Uterus (tissue), 4 donors: Measurements from ENCODE around the gene TNFRSF21. TPM values are rescaled to one million over a fixed set of nuclear protein-coding genes. Genes with fewer than 3 reads are reported as not detected.

ENCODE experiments used
- DNase-seq, 2 donors: peaks; one replicate each; pipeline ENCODE4 v3.0.0-alpha.2; 2019 to 2020
- H3K27ac ChIP-seq, 2 donors: fragments of 200-600 bp; sonication (generic); 1 replicate in 1 of 2; 2 replicates in 1 of 2; pipeline ENCODE4 v1.5.1; 2016 to 2018
- H3K27me3 ChIP-seq, 2 donors: fragments of 200-600 bp; sonication (generic); one replicate each; pipeline ENCODE4 v1.5.1; 2018 to 2019; ENCODE audit warnings: control low read depth in 1 of 2
- H3K36me3 ChIP-seq, 2 donors: fragments of 200-600 bp; sonication (generic); one replicate each; pipeline ENCODE4 v1.5.1; 2019; ENCODE audit warnings: control low read depth in 1 of 2
- H3K4me1 ChIP-seq, 2 donors: fragments of 200-600 bp; sonication (generic); one replicate each; pipeline ENCODE4 v1.5.1; 2018 to 2019; ENCODE audit warnings: control low read depth in 1 of 2
- H3K4me3 ChIP-seq, 2 donors: fragments of 200-600 bp; sonication (generic); 1 replicate in 1 of 2; 2 replicates in 1 of 2; pipeline ENCODE4 v1.5.1; 2018 to 2019; ENCODE audit warnings: mild to moderate bottlenecking in 1 of 2
- H3K9me3 ChIP-seq, 2 donors: fragments of 200-600 bp; sonication (generic); one replicate each; pipeline ENCODE4 v1.5.1; 2019; ENCODE audit warnings: control low read depth in 1 of 2
- POLR2A ChIP-seq, 2 donors: fragments of 450-650 bp; IDR thresholded peaks; one replicate each; pipeline ENCODE4 v1.6.1; 2016; ENCODE audit warnings: antibody characterized with exemption in 2 of 2, mild to moderate bottlenecking in 1 of 2, moderate library complexity in 1 of 2
- intact Hi-C: fragments of 100-400 bp; cut with DNase I; formaldehyde crosslinking; loops from one replicate; pipeline ENCODE4 v1.15.1; 2023; ENCODE audit warnings: low total_unique reads
- total RNA-seq, 4 donors: library from RNA; depleted of rRNA in 3 of 4; stranded (reverse); fragments of >200 nt in 3 of 4; gene quantifications; one replicate each; pipeline versions ENCODE4 v1.1.0 to v1.2.4, GENCODE V29; 2014 to 2023
- TF ChIP-seq, protein P1 (sequence below), 4 experiments: fragments of 200-600 bp in 2 of 4; fragments of 450-650 bp in 2 of 4; sonication (generic) in 2 of 4; IDR thresholded peaks; one replicate each; pipeline ENCODE4 v1.5.1; 2016 to 2019; ENCODE audit warnings: antibody characterized with exemption in 4 of 4, mild to moderate bottlenecking in 2 of 4, moderate library complexity in 1 of 4
- donor health status: DM: yes; HTN: yes; CAD: no.

Gene TNFRSF21
- total RNA-seq, 4 donors from 2014 or later: 1.0 to 33.1 (median 13.2) TPM

- Histone ChIP-seq H3K4me3 (no peak overlapping the region), H3K4me1 (peaks cover 0 to 3% of the 10 kb centered on the region in 2 donors), H3K36me3 (no peaks in the 10 kb centered on the region), H3K27me3 (no peaks in the 10 kb centered on the region), H3K9me3 (no peaks in the 10 kb centered on the region), H3K27ac (no peak overlapping the region)
- intact Hi-C loops: no loop called here
- no peak for TF ChIP-seq POLR2A (IDR thresholded peaks at IDR 0.05)
- TF ChIP-seq, protein P1, sequence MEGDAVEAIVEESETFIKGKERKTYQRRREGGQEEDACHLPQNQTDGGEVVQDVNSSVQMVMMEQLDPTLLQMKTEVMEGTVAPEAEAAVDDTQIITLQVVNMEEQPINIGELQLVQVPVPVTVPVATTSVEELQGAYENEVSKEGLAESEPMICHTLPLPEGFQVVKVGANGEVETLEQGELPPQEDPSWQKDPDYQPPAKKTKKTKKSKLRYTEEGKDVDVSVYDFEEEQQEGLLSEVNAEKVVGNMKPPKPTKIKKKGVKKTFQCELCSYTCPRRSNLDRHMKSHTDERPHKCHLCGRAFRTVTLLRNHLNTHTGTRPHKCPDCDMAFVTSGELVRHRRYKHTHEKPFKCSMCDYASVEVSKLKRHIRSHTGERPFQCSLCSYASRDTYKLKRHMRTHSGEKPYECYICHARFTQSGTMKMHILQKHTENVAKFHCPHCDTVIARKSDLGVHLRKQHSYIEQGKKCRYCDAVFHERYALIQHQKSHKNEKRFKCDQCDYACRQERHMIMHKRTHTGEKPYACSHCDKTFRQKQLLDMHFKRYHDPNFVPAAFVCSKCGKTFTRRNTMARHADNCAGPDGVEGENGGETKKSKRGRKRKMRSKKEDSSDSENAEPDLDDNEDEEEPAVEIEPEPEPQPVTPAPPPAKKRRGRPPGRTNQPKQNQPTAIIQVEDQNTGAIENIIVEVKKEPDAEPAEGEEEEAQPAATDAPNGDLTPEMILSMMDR (IDR thresholded peaks at IDR 0.05): no peak
- DNase-seq: no peak
Measured at GRCh38 chr6:47348316-47348863, 38.7 kb upstream of the TNFRSF21 start.

DNA sequence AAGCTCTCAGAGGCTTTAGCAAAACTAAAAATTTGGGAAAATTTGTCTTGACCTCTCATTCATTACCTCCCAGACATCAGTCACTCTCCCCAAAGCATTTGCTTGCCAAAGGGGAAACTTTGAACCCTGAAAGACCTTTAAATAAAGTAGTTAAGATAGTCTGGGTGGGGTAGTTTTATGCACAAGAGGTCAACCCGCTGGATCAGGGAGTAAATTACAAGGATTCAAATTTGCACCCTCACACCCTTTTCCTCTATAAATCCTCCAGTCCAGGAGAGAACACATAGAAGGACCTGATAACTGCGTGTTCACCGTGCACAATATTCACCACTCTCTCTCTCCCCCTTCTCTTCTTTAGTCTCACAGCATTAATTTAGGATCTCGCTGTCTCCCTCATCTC, 36.1 kb upstream of the TNFRSF21 start:
- Histone ChIP-seq H3K36me3 (no peaks in the 10 kb centered on the region), H3K9me3 (no peaks in the 10 kb centered on the region), H3K4me1 (peaks cover 0 to 3% of the 10 kb centered on the region in 2 donors), H3K4me3 (no peak overlapping the region), H3K27ac (no peak overlapping the region), H3K27me3 (no peaks in the 10 kb centered on the region)
- no peak for DNase-seq
- intact Hi-C loops: no loop called here
- TF ChIP-seq, protein P1 (IDR thresholded peaks at IDR 0.05): no peak
- TF ChIP-seq POLR2A (IDR thresholded peaks at IDR 0.05): no peak

DNA sequence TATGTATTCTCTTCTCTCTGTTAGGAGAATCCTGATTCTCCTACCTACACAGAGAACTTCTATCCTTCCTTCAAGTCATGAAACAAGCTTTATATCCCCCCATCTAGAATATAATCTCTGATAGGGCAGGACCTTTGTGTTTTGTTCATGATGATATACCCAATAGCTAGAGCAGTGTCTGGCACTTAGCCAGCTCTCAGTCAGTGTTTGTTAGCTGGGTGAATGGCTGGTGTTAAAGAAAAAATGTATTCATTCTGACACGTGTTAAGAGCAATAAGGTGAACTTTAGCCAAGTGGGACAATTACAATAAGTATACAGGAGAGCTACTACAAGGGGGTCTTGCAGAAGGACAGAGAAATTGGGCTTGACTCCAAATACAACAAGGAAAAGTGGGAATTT, 34.3 kb upstream of the TNFRSF21 start:
- intact Hi-C loops: no loop called here
- Histone ChIP-seq H3K27me3 (no peaks in the 10 kb centered on the region), H3K36me3 (no peaks in the 10 kb centered on the region), H3K4me1 (no peaks in the 10 kb centered on the region), H3K4me3 (no peak overlapping the region), H3K27ac (no peak overlapping the region), H3K9me3 (no peaks in the 10 kb centered on the region)
- TF ChIP-seq, protein P1 (IDR thresholded peaks at IDR 0.05): no peak
- TF ChIP-seq POLR2A (IDR thresholded peaks at IDR 0.05): no peak
- no peak for DNase-seq

GRCh38 chr6:47343600-47343999, 33.9 kb upstream of the TNFRSF21 start:
- H3K27ac ChIP-seq: no peak overlapping the region
- H3K4me3 ChIP-seq: no peak overlapping the region
- intact Hi-C loops: no loop called here
- H3K9me3 ChIP-seq: no peaks in the 10 kb centered on the region
- DNase-seq: no peak
- no peaks in the 10 kb centered on the region for H3K4me1 ChIP-seq
- H3K27me3 ChIP-seq: no peaks in the 10 kb centered on the region
- no peak for TF ChIP-seq POLR2A (IDR thresholded peaks at IDR 0.05)
- TF ChIP-seq, protein P1 (IDR thresholded peaks at IDR 0.05): no peak
- no peaks in the 10 kb centered on the region for H3K36me3 ChIP-seq

DNA sequence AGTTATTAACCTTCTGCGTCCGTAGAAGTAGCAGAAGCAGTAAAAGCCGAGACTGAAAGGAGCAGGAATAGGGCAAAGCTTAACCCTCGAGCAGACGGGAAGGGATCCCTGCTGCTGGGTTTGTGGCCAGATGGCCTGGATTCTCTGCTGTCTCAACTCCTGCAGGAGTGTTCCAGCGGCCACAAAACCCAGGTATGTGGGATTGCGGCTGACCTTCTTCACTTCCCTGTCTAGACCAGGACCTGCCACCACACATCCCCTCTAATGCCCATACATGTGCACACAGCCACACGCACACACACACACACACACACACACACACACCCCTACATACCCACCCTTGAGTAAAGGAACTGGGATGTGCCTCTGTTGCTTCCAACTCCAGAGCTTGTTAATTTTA, 33.1 kb upstream of the TNFRSF21 start:
- Histone ChIP-seq H3K27me3 (no peaks in the 10 kb centered on the region), H3K4me1 (no peaks in the 10 kb centered on the region), H3K4me3 (no peak overlapping the region), H3K9me3 (no peaks in the 10 kb centered on the region), H3K27ac (no peak overlapping the region), H3K36me3 (no peaks in the 10 kb centered on the region)
- intact Hi-C loops: no loop called here
- DNase-seq: no peak
- TF ChIP-seq, protein P1 (IDR thresholded peaks at IDR 0.05): no peak
- no peak for TF ChIP-seq POLR2A (IDR thresholded peaks at IDR 0.05)
